Measurements from ENCODE around the gene DDX41. TPM values are rescaled to one million over a fixed set of nuclear protein-coding genes. Genes with fewer than 3 reads are reported as not detected.

The DDX41 gene
- total and polyA plus RNA-seq, 11 donors, result 24.4 to 65.4 (median 37.7) TPM

GRCh38 chr5:177547736-177548135, 31.0 kb upstream of the DDX41 start:
- WGBS, 4 donors, result 48 to 73% (median 66%) methylated on average over 3 of the region's 3 CpGs
- intact Hi-C loops (cut with DNase I), result loop anchor here in 1 of 10 donors (10.0 kb wide), 1 partner anchor 47 kb away; the partner anchor contains the start of gene TMED9
- Histone ChIP-seq H3K9me3 (no peaks in the 10 kb centered on the region), H3K27me3 (no peaks in the 10 kb centered on the region), H3K36me3 (peaks cover 0 to 25% (median 11%) of the 10 kb centered on the region in 9 donors), H3K4me3 (no peak overlapping the region), H3K4me1 (peaks cover 11 to 86% (median 66%) of the 10 kb centered on the region in 12 donors), H3K27ac (peak overlapping the region in 4 of 12 donors; percentile 3 to 49 (median 20))
- TF ChIP-seq POLR2A (IDR thresholded peaks at IDR 0.05) (no peak), CTCF (IDR thresholded peaks at IDR 0.05) (no peak)
- no peak for DNase-seq
- ATAC-seq, result no peak

GRCh38 chr5:177546258-177546741, 29.5 kb upstream of the DDX41 start:
- no peaks in the 10 kb centered on the region for H3K9me3 ChIP-seq
- WGBS, 4 donors, result 63 to 88% (median 79%) methylated on average over 1 of the region's 1 CpG
- H3K27me3 ChIP-seq, result no peaks in the 10 kb centered on the region
- H3K36me3 ChIP-seq, result peaks cover 0 to 24% (median 8%) of the 10 kb centered on the region in 9 donors
- peaks cover 9 to 78% (median 61%) of the 10 kb centered on the region in 12 donors for H3K4me1 ChIP-seq
- no peak overlapping the region for H3K4me3 ChIP-seq
- intact Hi-C loops (cut with DNase I), result loop anchor here in 1 of 10 donors (10.0 kb wide), 1 partner anchor 49 kb away; the partner anchor contains the start of gene TMED9
- no peak for TF ChIP-seq POLR2A (IDR thresholded peaks at IDR 0.05)
- TF ChIP-seq CTCF (IDR thresholded peaks at IDR 0.05), result no peak
- DNase-seq (peak in 2 of 5 donors; percentile 69 to 72), ATAC-seq (peak; percentile 38 to 85 (median 78))
- H3K27ac ChIP-seq, result peak overlapping the region in 11 of 12 donors; percentile 27 to 85 (median 71)

- DNase-seq (peak in 4 of 5 donors; percentile 61 to 75 (median 66)), ATAC-seq (peak; percentile 74 to 85 (median 82))
- Histone ChIP-seq H3K4me3 (no peak overlapping the region), H3K27ac (peak overlapping the region in 11 of 12 donors; percentile 27 to 85 (median 71)), H3K9me3 (no peaks in the 10 kb centered on the region), H3K4me1 (peaks cover 9 to 76% (median 61%) of the 10 kb centered on the region in 12 donors), H3K27me3 (no peaks in the 10 kb centered on the region), H3K36me3 (peaks cover 0 to 17% (median 3%) of the 10 kb centered on the region in 9 donors)
- WGBS, 4 donors, result 45 to 76% (median 51%) methylated on average over 4 of the region's 4 CpGs
- TF ChIP-seq CTCF (IDR thresholded peaks at IDR 0.05) (no peak), POLR2A (IDR thresholded peaks at IDR 0.05) (no peak)
- intact Hi-C loops (cut with DNase I), result loop anchor here in 1 of 10 donors (10.0 kb wide), 1 partner anchor 49 kb away; the partner anchor contains the start of gene TMED9
Measured at GRCh38 chr5:177545487-177546257, 28.9 kb upstream of the DDX41 start.

Measured in heart left ventricle (tissue), 16 donors.